ENCODE measurements around the gene WDR64. TPM values are rescaled to one million over a fixed set of nuclear protein-coding genes. Genes with fewer than 3 reads are reported as not detected.
"Not testable (repeated sequence)": the region's sequence is repeated elsewhere in the genome, so short reads cannot be mapped to it uniquely, and the experiment has no call there.

WDR64 gene
- polyA plus RNA-seq, 1 donor (not counting 4 experiments of a cell fraction or from before 2014, with no cell fraction given): not detected

- no peak for FAIRE-seq
- Histone ChIP-seq H3K4me1 (ENCODE audit: control insufficient read depth, extremely low read depth, insufficient read depth, low read length) (no peaks in the 10 kb centered on the region), H2AFZ (ENCODE audit: control insufficient read depth, low read length) (no peak overlapping the region), H3K4me3 (ENCODE audit: control insufficient read depth in 2 of 3, extremely low read depth in 1 of 3, insufficient read depth in 2 of 3, low read depth in 1 of 3, low read length in 3 of 3) (no peak overlapping the region), H3K4me2 (ENCODE audit: control insufficient read depth, extremely low read depth, insufficient read depth, low read depth, low read length) (no peak overlapping the region), H3K27ac (ENCODE audit: control insufficient read depth, insufficient read depth, low read length) (no peak overlapping the region), H3K36me3 (ENCODE audit: control insufficient read depth in 2 of 2, extremely low read depth in 1 of 2, insufficient read depth in 2 of 2, low read length in 2 of 2) (no peaks in the 10 kb centered on the region), H3K79me2 (ENCODE audit: control insufficient read depth, insufficient read depth, low read length) (no peaks in the 10 kb centered on the region), H3K9ac (ENCODE audit: control insufficient read depth, extremely low read depth, insufficient read depth, low read length) (no peak overlapping the region), H3K27me3 (ENCODE audit: control insufficient read depth, extremely low read depth, insufficient read depth, low read length) (no peaks in the 10 kb centered on the region), H3K9me1 (ENCODE audit: control insufficient read depth, extremely low read depth, insufficient read depth, low read length) (no peaks in the 10 kb centered on the region), H3K9me3 (ENCODE audit: control insufficient read depth, low read depth, low read length) (no peaks in the 10 kb centered on the region), H4K20me1 (ENCODE audit: control insufficient read depth, extremely low read depth, insufficient read depth, low read length) (no peaks in the 10 kb centered on the region)
- DNase-seq (ENCODE audit: low read depth, low spot score): no peak
- TF ChIP-seq EZH2 (IDR thresholded peaks at IDR 0.05; ENCODE audit: low read length) (no peak), CTCF (optimal IDR thresholded peaks at IDR 0.05 in 1 of 3, IDR thresholded peaks at IDR 0.05 in 1 of 3, conservative IDR thresholded peaks at IDR 0.05 in 1 of 3; ENCODE audit: extremely low read depth in 1 of 3, insufficient read depth in 2 of 3, low read length in 3 of 3) (no peak)
- dilution Hi-C loops (cut with MboI; ENCODE audit: extremely low pct_ligation_motif_present, low sequenced_read_pairs): no loop called here
Measured at GRCh38 chr1:241733899-241734298, 81.8 kb downstream of the WDR64 start.

GRCh38 chr1:241734533-241734932, 82.5 kb downstream of the WDR64 start:
- dilution Hi-C loops (cut with MboI; ENCODE audit: extremely low pct_ligation_motif_present, low sequenced_read_pairs): no loop called here
- FAIRE-seq (no peak), DNase-seq (ENCODE audit: low read depth, low spot score) (no peak)
- no peak for TF ChIP-seq EZH2 (IDR thresholded peaks at IDR 0.05; ENCODE audit: low read length)
- TF ChIP-seq CTCF (optimal IDR thresholded peaks at IDR 0.05 in 1 of 3, IDR thresholded peaks at IDR 0.05 in 1 of 3, conservative IDR thresholded peaks at IDR 0.05 in 1 of 3; ENCODE audit: extremely low read depth in 1 of 3, insufficient read depth in 2 of 3, low read length in 3 of 3): no peak
- H3K4me2 ChIP-seq (ENCODE audit: control insufficient read depth, extremely low read depth, insufficient read depth, low read depth, low read length): no peak overlapping the region
- no peak overlapping the region for H3K4me3 ChIP-seq (ENCODE audit: control insufficient read depth in 2 of 3, extremely low read depth in 1 of 3, insufficient read depth in 2 of 3, low read depth in 1 of 3, low read length in 3 of 3)
- no peaks in the 10 kb centered on the region for H3K9me3 ChIP-seq (ENCODE audit: control insufficient read depth, low read depth, low read length)
- H3K9ac ChIP-seq (ENCODE audit: control insufficient read depth, extremely low read depth, insufficient read depth, low read length): no peak overlapping the region
- H3K79me2 ChIP-seq (ENCODE audit: control insufficient read depth, insufficient read depth, low read length): no peaks in the 10 kb centered on the region
- H3K36me3 ChIP-seq (ENCODE audit: control insufficient read depth in 2 of 2, extremely low read depth in 1 of 2, insufficient read depth in 2 of 2, low read length in 2 of 2): no peaks in the 10 kb centered on the region
- no peaks in the 10 kb centered on the region for H3K9me1 ChIP-seq (ENCODE audit: control insufficient read depth, extremely low read depth, insufficient read depth, low read length)
- H3K4me1 ChIP-seq (ENCODE audit: control insufficient read depth, extremely low read depth, insufficient read depth, low read length): no peaks in the 10 kb centered on the region
- no peaks in the 10 kb centered on the region for H4K20me1 ChIP-seq (ENCODE audit: control insufficient read depth, extremely low read depth, insufficient read depth, low read length)
- no peaks in the 10 kb centered on the region for H3K27me3 ChIP-seq (ENCODE audit: control insufficient read depth, extremely low read depth, insufficient read depth, low read length)
- H3K27ac ChIP-seq (ENCODE audit: control insufficient read depth, insufficient read depth, low read length): no peak overlapping the region
- H2AFZ ChIP-seq (ENCODE audit: control insufficient read depth, low read length): no peak overlapping the region

GRCh38 chr1:241735493-241735926, 83.4 kb downstream of the WDR64 start:
- H3K9me3 ChIP-seq (ENCODE audit: control insufficient read depth, low read depth, low read length); H3K36me3 ChIP-seq (ENCODE audit: control insufficient read depth in 2 of 2, extremely low read depth in 1 of 2, insufficient read depth in 2 of 2, low read length in 2 of 2); H3K9me1 ChIP-seq (ENCODE audit: control insufficient read depth, extremely low read depth, insufficient read depth, low read length); H3K9ac ChIP-seq (ENCODE audit: control insufficient read depth, extremely low read depth, insufficient read depth, low read length); H3K4me1 ChIP-seq (ENCODE audit: control insufficient read depth, extremely low read depth, insufficient read depth, low read length); H3K79me2 ChIP-seq (ENCODE audit: control insufficient read depth, insufficient read depth, low read length); H3K27me3 ChIP-seq (ENCODE audit: control insufficient read depth, extremely low read depth, insufficient read depth, low read length); dilution Hi-C loops (cut with MboI; ENCODE audit: extremely low pct_ligation_motif_present, low sequenced_read_pairs); H4K20me1 ChIP-seq (ENCODE audit: control insufficient read depth, extremely low read depth, insufficient read depth, low read length); DNase-seq (ENCODE audit: low read depth, low spot score); FAIRE-seq; H3K4me2 ChIP-seq (ENCODE audit: control insufficient read depth, extremely low read depth, insufficient read depth, low read depth, low read length); H3K4me3 ChIP-seq (ENCODE audit: control insufficient read depth in 2 of 3, extremely low read depth in 1 of 3, insufficient read depth in 2 of 3, low read depth in 1 of 3, low read length in 3 of 3); H2AFZ ChIP-seq (ENCODE audit: control insufficient read depth, low read length); H3K27ac ChIP-seq (ENCODE audit: control insufficient read depth, insufficient read depth, low read length): not testable (repeated sequence)
